Hepatocyte (in vitro differentiated cells): ENCODE measurements around the gene ZNF775. TPM values are rescaled to one million over a fixed set of nuclear protein-coding genes. Genes with fewer than 3 reads are reported as not detected.
A peak's percentile ranks its signal among the peaks of the same experiment; 100 is the strongest.

ENCODE experiments used
- DNase-seq: peaks from one replicate; pipeline ENCODE4 v3.0.0-alpha.2; 2016; ENCODE audit warnings: low spot score
- H2AFZ ChIP-seq: fragments of 200-600 bp; sonication (generic); 2 replicates; pipeline ENCODE4 v1.6.0; 2016; ENCODE audit warnings: antibody characterized with exemption, mild to moderate bottlenecking
- H3K27ac ChIP-seq: fragments of 200-600 bp; sonication (generic); 2 replicates; pipeline ENCODE4 v1.5.1; 2016; ENCODE audit warnings: mild to moderate bottlenecking
- H3K27me3 ChIP-seq: fragments of 200-600 bp; sonication (generic); 2 replicates; pipeline ENCODE4 v1.6.1; 2016
- H3K36me3 ChIP-seq: fragments of 200-600 bp; sonication (generic); replicated peaks from 2 replicates; pipeline ENCODE4 v1.5.1; 2016; ENCODE audit warnings: low read depth; ENCODE audit not compliant: insufficient read depth
- H3K4me1 ChIP-seq: fragments of 200-600 bp; sonication (generic); 2 replicates; pipeline ENCODE4 v1.5.1; 2016; ENCODE audit warnings: mild to moderate bottlenecking, moderate library complexity; ENCODE audit not compliant: insufficient read depth
- H3K4me2 ChIP-seq: fragments of 200-600 bp; sonication (generic); 2 replicates; pipeline ENCODE4 v1.6.0; 2016
- H3K4me3 ChIP-seq: fragments of 200-600 bp; sonication (generic); 2 replicates; pipeline ENCODE4 v1.5.1; 2016; ENCODE audit warnings: mild to moderate bottlenecking
- H3K79me2 ChIP-seq: fragments of 200-600 bp; sonication (generic); 2 replicates; pipeline ENCODE4 v1.6.0; 2017; ENCODE audit warnings: mild to moderate bottlenecking
- H3K9me2 ChIP-seq: fragments of 200-600 bp; sonication (generic); replicated peaks from 2 replicates; pipeline ENCODE4 v1.6.0; 2017; ENCODE audit warnings: mild to moderate bottlenecking; ENCODE audit not compliant: insufficient read depth
- H3K9me3 ChIP-seq: fragments of 200-600 bp; sonication (generic); 2 replicates; pipeline ENCODE4 v1.5.1; 2016; ENCODE audit warnings: low read depth, mild to moderate bottlenecking
- H4K20me1 ChIP-seq: fragments of 200-600 bp; sonication (generic); 2 replicates; pipeline ENCODE4 v1.6.0; 2016; ENCODE audit warnings: mild to moderate bottlenecking; ENCODE audit not compliant: insufficient read depth, poor library complexity, severe bottlenecking
- CTCF ChIP-seq: fragments of 200-600 bp; sonication (generic); IDR thresholded peaks from 2 replicates; pipeline ENCODE4 v1.5.1; 2016; ENCODE audit warnings: antibody characterized with exemption, mild to moderate bottlenecking; ENCODE audit not compliant: poor library complexity
- EZH2 ChIP-seq: fragments of 200-600 bp; sonication (generic); IDR thresholded peaks from 2 replicates; pipeline ENCODE4 v1.6.1; 2016; ENCODE audit warnings: antibody characterized with exemption, mild to moderate bottlenecking, borderline replicate concordance
- EZH2phosphoT487 ChIP-seq: fragments of 200-600 bp; sonication (generic); IDR thresholded peaks from one replicate; pipeline ENCODE4 v1.6.1; 2018; ENCODE audit warnings: antibody characterized with exemption, mild to moderate bottlenecking, low read depth, moderate library complexity; ENCODE audit not compliant: unreplicated experiment, severe bottlenecking
- WGBS: methylation state at CpG from one replicate; pipeline ENCODE4 v1.1.6; 2016; ENCODE audit warnings: low lambda C conversion rate; ENCODE audit errors: missing lambda C conversion rate; 5-methylcytosine and 5-hydroxymethylcytosine counted together
- polyA plus RNA-seq: library from polyadenylated mRNA; unstranded; fragments of >200 nt; fragmentation: Nextera tagmentation; extraction: Ambion mirVana; gene quantifications from 2 replicates; pipeline ENCODE4 v1.2.1, GENCODE V29; 2016
- total RNA-seq: library from RNA; depleted of rRNA; stranded (reverse); fragments of >200 nt; gene quantifications from 2 replicates; pipeline ENCODE4 v1.2.3, GENCODE V29; 2014

ZNF775 gene
- total and polyA plus RNA-seq, 2 experiments from 2014 or later: 5.2 to 10.6 TPM

- H3K36me3 ChIP-seq: no peaks in the 10 kb centered on the region
- H4K20me1 ChIP-seq: no peaks in the 10 kb centered on the region
- no peak overlapping the region for H3K4me3 ChIP-seq
- no peak overlapping the region for H2AFZ ChIP-seq
- H3K9me2 ChIP-seq: no peaks in the 10 kb centered on the region
- no peaks in the 10 kb centered on the region for H3K9me3 ChIP-seq
- WGBS: 40% methylated on average over 7 of the region's 7 CpGs
- H3K27ac ChIP-seq: peak overlapping the region; percentile 24
- DNase-seq: no peak
- peaks cover 14% of the 10 kb centered on the region for H3K4me1 ChIP-seq
- no peaks in the 10 kb centered on the region for H3K79me2 ChIP-seq
- TF ChIP-seq EZH2phosphoT487 (no peak), CTCF (no peak), EZH2 (no peak)
- no peaks in the 10 kb centered on the region for H3K27me3 ChIP-seq
- no peak overlapping the region for H3K4me2 ChIP-seq
Measured at GRCh38 chr7:150335108-150335773, 43.9 kb upstream of the ZNF775 start.

GRCh38 chr7:150335774-150336112 lies 43.4 kb upstream of the ZNF775 start:
- TF ChIP-seq EZH2phosphoT487 (no peak), CTCF (no peak), EZH2 (no peak)
- Histone ChIP-seq H3K27ac (peak overlapping the region; percentile 24), H3K4me2 (no peak overlapping the region), H3K36me3 (no peaks in the 10 kb centered on the region), H3K27me3 (peaks cover under 1% of the 10 kb centered on the region), H3K9me2 (no peaks in the 10 kb centered on the region), H2AFZ (no peak overlapping the region), H3K4me1 (peaks cover 19% of the 10 kb centered on the region), H3K79me2 (no peaks in the 10 kb centered on the region), H3K9me3 (no peaks in the 10 kb centered on the region), H3K4me3 (no peak overlapping the region), H4K20me1 (no peaks in the 10 kb centered on the region)
- DNase-seq: no peak
- WGBS: 71% methylated on average over 6 of the region's 6 CpGs

- Histone ChIP-seq H3K4me1 (peaks cover 26% of the 10 kb centered on the region), H2AFZ (no peak overlapping the region), H3K79me2 (no peaks in the 10 kb centered on the region), H3K9me2 (no peaks in the 10 kb centered on the region), H3K27me3 (peaks cover 8% of the 10 kb centered on the region), H3K4me2 (no peak overlapping the region), H3K4me3 (no peak overlapping the region), H3K9me3 (no peaks in the 10 kb centered on the region), H3K27ac (no peak overlapping the region), H4K20me1 (no peaks in the 10 kb centered on the region), H3K36me3 (no peaks in the 10 kb centered on the region)
- TF ChIP-seq CTCF: no peak
- TF ChIP-seq EZH2phosphoT487: no peak
- DNase-seq: no peak
- 98% methylated on average over 14 of the region's 14 CpGs for whole genome bisulfite sequencing
Measured at GRCh38 chr7:150336746-150337145, 42.4 kb upstream of the ZNF775 start.

- Histone ChIP-seq H3K27me3 (peaks cover 13% of the 10 kb centered on the region), H3K4me2 (no peak overlapping the region), H3K36me3 (no peaks in the 10 kb centered on the region), H3K9me2 (no peaks in the 10 kb centered on the region), H2AFZ (no peak overlapping the region), H4K20me1 (no peaks in the 10 kb centered on the region), H3K4me1 (peaks cover 26% of the 10 kb centered on the region), H3K27ac (no peak overlapping the region), H3K79me2 (no peaks in the 10 kb centered on the region), H3K9me3 (no peaks in the 10 kb centered on the region), H3K4me3 (no peak overlapping the region)
- 96% methylated on average over 15 of the region's 18 CpGs for WGBS
- no peak for DNase-seq
- TF ChIP-seq CTCF (no peak), EZH2 (no peak), EZH2phosphoT487 (no peak)
Measured at GRCh38 chr7:150337179-150337578, 42.0 kb upstream of the ZNF775 start.
